ENCODE data around the gene MYO3B.

The MYO3B gene

DNA sequence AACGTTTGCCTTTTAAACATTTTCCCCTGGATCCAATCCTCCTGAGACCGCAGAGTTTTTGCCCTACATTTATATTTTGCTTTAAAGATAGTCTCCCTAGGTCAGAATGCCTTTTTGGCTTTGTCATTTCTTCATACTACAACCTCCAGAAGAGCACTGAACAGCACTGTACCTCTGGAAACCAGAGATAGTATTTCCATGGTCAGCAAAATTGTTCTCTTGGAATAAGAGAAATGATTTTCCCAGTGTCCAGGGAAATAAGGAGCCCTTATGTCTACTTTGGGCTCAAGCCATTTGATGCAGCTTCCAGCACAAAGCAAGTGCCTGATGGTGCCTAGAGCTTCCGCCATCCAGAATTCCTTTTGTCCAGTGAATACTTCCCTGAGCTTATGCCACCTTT lies 461.7 kb downstream of the MYO3B start:
- TF ChIP-seq, protein P1, sequence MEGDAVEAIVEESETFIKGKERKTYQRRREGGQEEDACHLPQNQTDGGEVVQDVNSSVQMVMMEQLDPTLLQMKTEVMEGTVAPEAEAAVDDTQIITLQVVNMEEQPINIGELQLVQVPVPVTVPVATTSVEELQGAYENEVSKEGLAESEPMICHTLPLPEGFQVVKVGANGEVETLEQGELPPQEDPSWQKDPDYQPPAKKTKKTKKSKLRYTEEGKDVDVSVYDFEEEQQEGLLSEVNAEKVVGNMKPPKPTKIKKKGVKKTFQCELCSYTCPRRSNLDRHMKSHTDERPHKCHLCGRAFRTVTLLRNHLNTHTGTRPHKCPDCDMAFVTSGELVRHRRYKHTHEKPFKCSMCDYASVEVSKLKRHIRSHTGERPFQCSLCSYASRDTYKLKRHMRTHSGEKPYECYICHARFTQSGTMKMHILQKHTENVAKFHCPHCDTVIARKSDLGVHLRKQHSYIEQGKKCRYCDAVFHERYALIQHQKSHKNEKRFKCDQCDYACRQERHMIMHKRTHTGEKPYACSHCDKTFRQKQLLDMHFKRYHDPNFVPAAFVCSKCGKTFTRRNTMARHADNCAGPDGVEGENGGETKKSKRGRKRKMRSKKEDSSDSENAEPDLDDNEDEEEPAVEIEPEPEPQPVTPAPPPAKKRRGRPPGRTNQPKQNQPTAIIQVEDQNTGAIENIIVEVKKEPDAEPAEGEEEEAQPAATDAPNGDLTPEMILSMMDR (IDR thresholded peaks at IDR 0.05), result no peak

DNA sequence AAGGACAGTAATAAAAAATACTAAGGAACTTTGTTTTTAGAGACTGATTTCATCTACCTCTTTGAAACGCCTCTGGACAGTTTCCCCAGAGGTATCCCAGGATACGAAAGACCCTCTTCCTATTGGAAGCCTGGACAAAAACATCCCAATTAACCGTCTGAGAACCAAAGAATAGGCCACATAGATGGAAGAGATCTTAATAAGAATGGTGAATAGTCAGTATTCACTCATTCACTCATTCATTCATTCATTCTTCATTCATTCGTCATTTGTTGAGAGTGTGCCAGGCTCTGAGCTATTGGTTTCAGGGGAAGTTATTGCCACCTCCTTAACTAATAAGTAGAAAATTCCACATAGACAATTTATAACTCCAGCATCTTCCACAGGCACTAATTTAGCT lies 464.0 kb downstream of the MYO3B start:
- TF ChIP-seq, protein P1 (IDR thresholded peaks at IDR 0.05), result no peak

DNA sequence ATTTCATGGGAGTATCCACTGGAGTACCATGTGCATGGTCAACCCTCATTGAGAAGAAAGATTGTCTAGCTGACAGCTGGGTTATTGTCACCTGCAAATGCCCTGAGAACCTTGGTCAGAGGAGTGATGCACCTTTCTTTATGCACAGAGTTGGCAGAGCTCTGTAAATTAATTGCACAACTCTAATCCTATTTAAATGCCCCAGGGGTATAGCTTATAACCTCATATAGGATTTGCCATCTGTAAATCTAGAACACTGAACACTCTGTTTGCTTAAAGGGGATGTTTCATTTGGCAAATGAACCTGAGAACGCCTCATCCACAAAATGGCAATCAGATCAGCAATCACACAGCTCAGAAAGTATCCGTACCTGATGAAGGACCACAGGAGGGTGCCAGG lies 465.4 kb downstream of the MYO3B start:
- TF ChIP-seq, protein P1 (IDR thresholded peaks at IDR 0.05), result no peak

DNA sequence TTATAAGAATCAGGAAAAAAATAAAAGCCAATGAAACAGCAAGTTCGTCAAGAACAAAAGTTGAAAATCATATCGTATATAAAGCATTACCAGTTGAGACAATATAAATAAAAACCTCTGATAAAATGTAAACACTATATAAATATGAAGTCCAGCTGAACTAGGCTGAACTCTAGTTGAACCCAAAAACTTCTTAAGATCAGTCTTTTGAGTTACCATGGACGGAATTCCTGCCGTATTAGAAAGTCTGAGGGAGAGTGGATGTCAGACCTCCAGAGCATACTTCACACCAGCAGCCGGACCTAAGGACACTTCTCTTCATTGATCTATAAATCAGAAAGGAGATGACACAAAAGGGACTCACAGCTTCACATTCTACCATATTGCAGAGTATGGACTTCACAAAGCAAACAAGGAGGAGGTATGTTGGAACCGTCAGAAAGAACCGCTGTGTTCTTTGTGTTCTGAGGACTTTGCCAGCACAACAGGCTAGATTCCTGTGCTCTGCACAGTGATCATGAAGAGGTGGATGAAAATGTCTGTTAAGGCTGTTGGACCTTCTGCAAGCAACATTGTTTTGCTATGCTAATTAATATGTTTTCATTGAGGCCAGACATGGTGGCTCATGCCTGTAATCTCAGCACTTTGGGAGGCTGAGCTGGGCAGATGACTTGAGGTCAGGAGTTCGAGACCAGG lies 469.9 kb downstream of the MYO3B start:
- TF ChIP-seq, protein P1 (IDR thresholded peaks at IDR 0.05), result no peak

DNA sequence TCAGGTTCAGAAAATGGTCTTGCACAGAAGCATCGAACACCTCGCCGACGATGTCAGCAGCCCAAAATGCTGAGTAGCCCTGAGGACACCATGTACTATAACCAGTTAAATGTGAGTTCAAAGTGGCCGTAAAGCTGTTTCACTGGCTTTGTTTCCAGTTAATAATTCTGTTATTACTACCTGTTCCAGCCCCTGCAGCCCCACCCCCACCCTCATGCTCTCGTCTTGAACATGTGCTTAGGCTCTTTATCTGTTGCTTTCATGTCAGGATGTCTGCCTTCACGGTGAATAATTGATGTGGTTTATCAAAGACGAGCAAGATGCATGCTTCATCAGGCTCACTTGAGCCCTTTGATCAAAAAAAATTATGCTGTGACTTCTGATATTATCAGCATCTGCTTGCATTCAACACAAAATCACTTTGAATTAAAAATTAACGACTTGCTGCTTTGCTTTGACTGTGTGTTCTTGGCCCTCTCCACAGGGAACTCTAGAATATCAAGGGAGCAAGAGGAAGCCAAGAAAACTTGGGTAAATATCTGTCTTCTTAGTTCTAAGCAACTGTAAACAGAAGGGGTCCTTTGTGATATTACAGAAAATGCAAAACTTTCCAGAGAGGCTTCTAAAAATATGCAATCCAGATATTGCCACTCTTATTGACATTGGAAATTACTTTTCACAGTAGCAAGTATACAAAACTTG lies 473.8 kb downstream of the MYO3B start:
- TF ChIP-seq, protein P1 (IDR thresholded peaks at IDR 0.05), result no peak

DNA sequence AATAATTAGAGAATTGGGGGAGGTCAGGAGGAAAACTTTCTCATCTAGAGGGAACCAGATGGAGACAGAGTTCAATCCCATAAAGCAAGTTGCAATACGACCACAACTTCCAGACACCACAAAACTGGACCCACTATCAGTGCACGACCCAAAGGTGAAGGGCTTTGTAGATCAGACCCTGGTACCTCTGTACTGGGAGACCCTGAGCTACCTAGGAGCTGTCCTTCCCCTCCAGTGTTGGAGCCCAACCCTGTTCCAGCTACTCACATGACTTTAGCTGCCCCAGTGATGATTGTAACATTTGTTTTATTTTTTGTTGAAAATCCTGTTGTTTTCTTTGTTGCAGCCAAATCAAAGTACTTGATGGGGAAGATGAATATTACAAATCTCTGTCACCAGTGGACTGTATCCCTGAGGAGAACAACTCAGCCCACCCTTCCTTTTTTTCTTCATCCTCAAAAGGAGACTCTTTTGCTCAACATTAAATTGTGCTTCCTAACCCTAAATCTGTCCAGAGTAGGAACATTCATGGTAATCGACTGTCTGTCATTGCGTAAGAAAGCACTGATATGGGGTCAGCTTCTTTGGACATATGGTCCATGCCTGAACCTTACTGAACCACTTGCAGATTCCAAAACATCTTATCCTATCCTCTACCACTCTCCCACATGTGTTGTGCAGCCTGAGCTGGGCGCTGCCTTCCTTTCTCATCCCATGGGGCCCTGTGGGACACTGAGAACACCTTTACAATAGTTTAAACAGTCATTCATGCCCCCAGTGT lies 474.9 kb downstream of the MYO3B start:
- TF ChIP-seq, protein P1 (IDR thresholded peaks at IDR 0.05), result no peak

DNA sequence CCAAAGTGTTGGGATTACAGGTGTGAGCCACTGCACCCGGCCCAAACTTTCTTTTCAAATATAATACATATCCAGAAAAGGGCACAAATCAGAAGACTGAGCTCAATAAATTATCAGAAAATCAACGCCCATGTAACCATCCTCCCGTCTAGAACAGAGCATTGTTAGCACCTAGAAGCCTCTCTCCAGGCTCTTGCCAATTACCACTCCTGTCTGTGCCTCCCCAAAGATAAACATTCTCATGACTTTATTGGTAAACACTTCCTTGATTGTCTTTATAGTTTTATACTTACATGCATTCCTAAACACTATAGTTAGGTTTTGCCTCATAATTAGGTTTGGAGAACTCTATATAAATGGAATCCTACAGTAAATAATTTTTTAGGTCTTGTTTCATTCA lies 478.7 kb downstream of the MYO3B start:
- TF ChIP-seq, protein P1 (IDR thresholded peaks at IDR 0.05), result no peak
